GM23338 (cell line): ENCODE measurements around the gene TMEM145. TPM values are rescaled to one million over a fixed set of nuclear protein-coding genes. Genes with fewer than 3 reads are reported as not detected.

ENCODE experiments used
- ATAC-seq: fragments of 200-7000 bp; cut with Tn5 transposase; 3 replicates; pipeline ENCODE4 v1.9.1; 2020
- DNase-seq: peaks from one replicate; pipeline ENCODE4 v3.0.0-alpha.2; 2015; ENCODE audit warnings: low spot score
- H2AFZ ChIP-seq: fragments of 200-600 bp; sonication (generic); 2 replicates; pipeline ENCODE4 v1.8.0; 2016; ENCODE audit warnings: antibody characterized with exemption, mild to moderate bottlenecking, moderate library complexity
- H3F3A ChIP-seq: fragments of 200-600 bp; sonication (generic); replicated peaks from 2 replicates; pipeline ENCODE4 v1.8.0; 2017; ENCODE audit warnings: antibody characterized with exemption, mixed run types, low read depth
- H3K27ac ChIP-seq: fragments of 200-600 bp; sonication (generic); 2 replicates; pipeline ENCODE4 v1.6.1; 2016; ENCODE audit warnings: low read depth
- H3K27me3 ChIP-seq: fragments of 200-600 bp; sonication (generic); 2 replicates; pipeline ENCODE4 v1.8.0; 2016; ENCODE audit warnings: mild to moderate bottlenecking, mixed run types, moderate library complexity; ENCODE audit not compliant: insufficient read depth
- H3K36me3 ChIP-seq: fragments of 200-600 bp; sonication (generic); 2 replicates; pipeline ENCODE4 v1.8.0; 2016; ENCODE audit warnings: mild to moderate bottlenecking; ENCODE audit not compliant: insufficient read depth
- H3K4me1 ChIP-seq: fragments of 200-600 bp; sonication (generic); 2 replicates; pipeline ENCODE4 v1.8.0; 2016; ENCODE audit warnings: mild to moderate bottlenecking, moderate library complexity; ENCODE audit not compliant: insufficient read depth
- H3K4me2 ChIP-seq: fragments of 200-600 bp; sonication (generic); 2 replicates; pipeline ENCODE4 v1.7.1; 2017; ENCODE audit warnings: mixed run types
- H3K4me3 ChIP-seq: fragments of 200-600 bp; sonication (generic); 2 replicates; pipeline ENCODE4 v1.6.1; 2016; ENCODE audit warnings: mixed run types
- H3K79me2 ChIP-seq: fragments of 200-600 bp; sonication (generic); replicated peaks from 2 replicates; pipeline ENCODE4 v1.8.0; 2017; ENCODE audit warnings: mild to moderate bottlenecking; ENCODE audit not compliant: insufficient read depth
- H3K9me2 ChIP-seq: fragments of 200-600 bp; sonication (generic); 2 replicates; pipeline ENCODE4 v1.8.0; 2017; ENCODE audit not compliant: insufficient read depth
- H4K20me1 ChIP-seq: fragments of 200-600 bp; sonication (generic); replicated peaks from 2 replicates; pipeline ENCODE4 v1.8.0; 2017; ENCODE audit warnings: mild to moderate bottlenecking; ENCODE audit not compliant: insufficient read depth
- H3K27ac Mint-ChIP-seq: 2 replicates; pipeline ENCODE4 v1.8.0; 2020; ENCODE audit warnings: inconsistent platforms, mild to moderate bottlenecking, moderate library complexity, mixed read lengths
- H3K27me3 Mint-ChIP-seq: 3 replicates; pipeline ENCODE4 v1.8.0; 2022; ENCODE audit warnings: low read depth, mild to moderate bottlenecking, moderate library complexity, mixed read lengths, inconsistent platforms; ENCODE audit not compliant: insufficient read depth, poor library complexity
- H3K36me3 Mint-ChIP-seq: 3 replicates; pipeline ENCODE4 v1.8.0; 2021; ENCODE audit warnings: low read depth, mild to moderate bottlenecking, inconsistent platforms, moderate library complexity, mixed read lengths
- H3K4me1 Mint-ChIP-seq: 3 replicates; pipeline ENCODE4 v1.8.0; 2020; ENCODE audit warnings: mild to moderate bottlenecking, inconsistent platforms, mixed read lengths
- H3K4me3 Mint-ChIP-seq: 3 replicates; pipeline ENCODE4 v1.8.0; 2021; ENCODE audit warnings: moderate library complexity, mild to moderate bottlenecking, inconsistent platforms, mixed read lengths
- H3K9me3 Mint-ChIP-seq: 3 replicates; pipeline ENCODE4 v1.8.0; 2020; ENCODE audit warnings: moderate library complexity, mild to moderate bottlenecking, inconsistent platforms, mixed read lengths
- CREB1 ChIP-seq: fragments of 250-450 bp; sonication (Bioruptor Pico); IDR thresholded peaks from 2 replicates; pipeline ENCODE4 v1.5.0; 2020; ENCODE audit warnings: low read depth, mild to moderate bottlenecking, moderate library complexity
- CTCF ChIP-seq, 2 experiments: fragments of 200-600 bp in 1 of 2; sonication (generic) in 1 of 2; conservative IDR thresholded peaks; 2 replicates each; pipeline versions ENCODE4 v1.5.1 to v1.6.1; 2016 to 2017; ENCODE audit warnings: antibody characterized with exemption in 2 of 2, low read depth in 2 of 2, mild to moderate bottlenecking in 2 of 2, moderate library complexity in 1 of 2
- ETS1 ChIP-seq: IDR thresholded peaks from 2 replicates; pipeline ENCODE4 v1.6.1; 2016; ENCODE audit warnings: antibody characterized with exemption
- EZH2 ChIP-seq: fragments of 200-600 bp; sonication (generic); IDR thresholded peaks from one replicate; pipeline ENCODE4 v1.8.0; 2017; ENCODE audit warnings: antibody characterized with exemption, mild to moderate bottlenecking, low read depth; ENCODE audit not compliant: unreplicated experiment
- JUNB ChIP-seq: IDR thresholded peaks from one replicate; pipeline ENCODE4 v1.6.1; 2016; ENCODE audit warnings: antibody characterized with exemption; ENCODE audit not compliant: unreplicated experiment
- NANOG ChIP-seq: IDR thresholded peaks from 2 replicates; pipeline ENCODE4 v1.6.1; 2016; ENCODE audit warnings: antibody characterized with exemption, borderline replicate concordance
- POLR2AphosphoS5 ChIP-seq: IDR thresholded peaks from 2 replicates; pipeline ENCODE4 v1.6.1; 2016; ENCODE audit warnings: antibody characterized with exemption, low read depth
- REST ChIP-seq: IDR thresholded peaks from one replicate; pipeline ENCODE4 v1.6.1; 2018; ENCODE audit warnings: antibody characterized with exemption; ENCODE audit not compliant: unreplicated experiment
- STAT1 ChIP-seq: IDR thresholded peaks from one replicate; pipeline ENCODE4 v1.6.1; 2016; ENCODE audit warnings: antibody characterized with exemption; ENCODE audit not compliant: unreplicated experiment
- ZNF331 ChIP-seq: fragments of 250-450 bp; sonication (Bioruptor Pico); IDR thresholded peaks from 2 replicates; pipeline ENCODE4 v1.5.0; 2020; ENCODE audit warnings: low read depth, mild to moderate bottlenecking, moderate library complexity
- ZNF462 ChIP-seq: fragments of 250-450 bp; sonication (Bioruptor Pico); IDR thresholded peaks from 2 replicates; pipeline ENCODE4 v1.5.0; 2020; ENCODE audit warnings: mild to moderate bottlenecking, moderate library complexity
- polyA plus RNA-seq: library from polyadenylated mRNA; unstranded; fragments of >200 nt; fragmentation: Nextera tagmentation; extraction: Ambion mirVana; gene quantifications from 2 replicates; pipeline ENCODE4 v1.2.1, GENCODE V29; 2016
- total RNA-seq: library from RNA; depleted of rRNA; stranded (reverse); fragments of >200 nt; shearing (Covaris generic); gene quantifications from 2 replicates; pipeline ENCODE4 v1.2.3, GENCODE V29; 2014

TMEM145 gene
- total and polyA plus RNA-seq, 2 experiments from 2014 or later: 1.9 to 5.4 TPM

- no peaks in the 10 kb centered on the region for H3K9me2 ChIP-seq
- H3F3A ChIP-seq: no peaks in the 10 kb centered on the region
- no peaks in the 10 kb centered on the region; the same call in 1 of the 2 replicates for H3K36me3 ChIP-seq
- no peaks in the 10 kb centered on the region for H4K20me1 ChIP-seq
- H3K27me3 ChIP-seq: no peaks in the 10 kb centered on the region
- no peak overlapping the region for H2AFZ ChIP-seq
- H3K4me3 ChIP-seq: no peak overlapping the region
- TF ChIP-seq ZNF462 (CRISPR knock-in tag) (no peak), ETS1 (no peak), JUNB (no peak), POLR2AphosphoS5 (no peak), CTCF (conservative IDR thresholded peaks at IDR 0.05; ENCODE audit: low read depth in 2 of 2) (no peak), REST (no peak), NANOG (no peak), ZNF331 (no peak), EZH2 (no peak), CREB1 (no peak), STAT1 (no peak)
- Mint-ChIP-seq H3K27me3 (peaks cover 14% of the 10 kb centered on the region), H3K27ac (no peak overlapping the region), H3K4me3 (no peak overlapping the region), H3K9me3 (peaks cover 11% of the 10 kb centered on the region), H3K4me1 (peaks cover 30% of the 10 kb centered on the region), H3K36me3 (peaks cover 46% of the 10 kb centered on the region)
- no peaks in the 10 kb centered on the region; the same call in 1 of the 2 replicates for H3K4me1 ChIP-seq
- no peak overlapping the region for H3K27ac ChIP-seq
- DNase-seq (no peak), ATAC-seq (no peak)
- no peaks in the 10 kb centered on the region for H3K79me2 ChIP-seq
- no peak overlapping the region for H3K4me2 ChIP-seq
Measured at GRCh38 chr19:42362342-42362741, 49.2 kb downstream of the TMEM145 start.
